Stimulated activated effector memory CD8-positive, alpha-beta T cell treated with anti-CD3 and anti-CD28 coated beads, Interleukin-12 subunit alpha, Interleukin-12 subunit beta, amount 100 ng/mL, for 72 hours (primary cell): Measurements from ENCODE around the gene SLC25A1.

Experiments
- ATAC-seq: fragments of 150-1000 bp; cut with Tn5 transposase; 2 replicates; pipeline ENCODE4 v1.10.0; 2021
- DNase-seq, 2 donors: peaks; one replicate each; pipeline ENCODE4 v3.0.0; 2021 to 2022; ENCODE audit warnings: low spot score in 2 of 2
- H3K27ac Mint-ChIP-seq: one replicate; pipeline ENCODE4 v1.8.0; 2022; ENCODE audit warnings: mild to moderate bottlenecking, mixed read lengths
- H3K36me3 Mint-ChIP-seq: one replicate; pipeline ENCODE4 v1.8.0; 2022; ENCODE audit warnings: mild to moderate bottlenecking, mixed read lengths
- H3K4me1 Mint-ChIP-seq: one replicate; pipeline ENCODE4 v1.8.0; 2022; ENCODE audit warnings: mixed read lengths
- H3K4me3 Mint-ChIP-seq: one replicate; pipeline ENCODE4 v1.8.0; 2022; ENCODE audit warnings: mild to moderate bottlenecking, mixed read lengths
- H3K9me3 Mint-ChIP-seq: one replicate; pipeline ENCODE4 v1.8.0; 2022; ENCODE audit warnings: mixed read lengths

Gene SLC25A1

GRCh38 chr22:19178657-19179496 is at the start of gene SLC25A1:
Gene SLC25A1, minus strand, starts transcription at chr22:19178736. Its CDS starts 63 bp downstream, at chr22:19178673.
- Mint-ChIP-seq H3K27ac (peak within 1 kb of the TSS; percentile 40), H3K36me3 (no peaks in the 10 kb centered on the region), H3K9me3 (no peaks in the 10 kb centered on the region), H3K4me3 (peak within 1 kb of the TSS; percentile 69), H3K4me1 (peaks cover 36% of the 10 kb centered on the region)
- ATAC-seq (peak; percentile 83), DNase-seq (peak; percentile 89 to 94)

- ATAC-seq: no peak
- Mint-ChIP-seq H3K36me3 (no peaks in the 10 kb centered on the region), H3K9me3 (no peaks in the 10 kb centered on the region), H3K4me1 (no peaks in the 10 kb centered on the region), H3K27ac (peak overlapping the region; percentile 40), H3K4me3 (no peak overlapping the region)
- no peak for DNase-seq
These were observed 49.6 kb upstream of the SLC25A1 start for GRCh38 chr22:19228179-19228578.

GRCh38 chr22:19226428-19226827 is 47.9 kb upstream of the SLC25A1 start:
- Mint-ChIP-seq H3K4me3 (no peak overlapping the region), H3K4me1 (no peaks in the 10 kb centered on the region), H3K36me3 (no peaks in the 10 kb centered on the region), H3K27ac (no peak overlapping the region), H3K9me3 (no peaks in the 10 kb centered on the region)
- DNase-seq: no peak
- no peak for ATAC-seq

GRCh38 chr22:19225560-19225959 is 47.0 kb upstream of the SLC25A1 start:
- Mint-ChIP-seq H3K9me3 (no peaks in the 10 kb centered on the region), H3K4me1 (no peaks in the 10 kb centered on the region), H3K27ac (no peak overlapping the region), H3K4me3 (no peak overlapping the region), H3K36me3 (no peaks in the 10 kb centered on the region)
- ATAC-seq (no peak), DNase-seq (no peak)

- DNase-seq (no peak), ATAC-seq (no peak)
- Mint-ChIP-seq H3K36me3 (no peaks in the 10 kb centered on the region), H3K27ac (no peak overlapping the region), H3K9me3 (no peaks in the 10 kb centered on the region), H3K4me3 (no peak overlapping the region), H3K4me1 (no peaks in the 10 kb centered on the region)
These were observed 46.4 kb upstream of the SLC25A1 start for GRCh38 chr22:19224985-19225384.

GRCh38 chr22:19224557-19224956 is 46.0 kb upstream of the SLC25A1 start:
- no peak overlapping the region for H3K4me3 Mint-ChIP-seq
- no peaks in the 10 kb centered on the region for H3K9me3 Mint-ChIP-seq
- DNase-seq (no peak), ATAC-seq (no peak)
- H3K27ac Mint-ChIP-seq: no peak overlapping the region
- H3K36me3 Mint-ChIP-seq: no peaks in the 10 kb centered on the region
- H3K4me1 Mint-ChIP-seq: no peaks in the 10 kb centered on the region

GRCh38 chr22:19223617-19224016 is 45.1 kb upstream of the SLC25A1 start:
- DNase-seq: no peak
- Mint-ChIP-seq H3K27ac (no peak overlapping the region), H3K4me1 (no peaks in the 10 kb centered on the region), H3K36me3 (no peaks in the 10 kb centered on the region), H3K4me3 (no peak overlapping the region), H3K9me3 (no peaks in the 10 kb centered on the region)
- ATAC-seq: no peak

GRCh38 chr22:19223110-19223509 is 44.6 kb upstream of the SLC25A1 start:
- Mint-ChIP-seq H3K9me3 (no peaks in the 10 kb centered on the region), H3K4me3 (no peak overlapping the region), H3K27ac (no peak overlapping the region), H3K36me3 (no peaks in the 10 kb centered on the region), H3K4me1 (no peaks in the 10 kb centered on the region)
- ATAC-seq (no peak), DNase-seq (no peak)

- Mint-ChIP-seq H3K4me1 (no peaks in the 10 kb centered on the region), H3K27ac (no peak overlapping the region), H3K4me3 (no peak overlapping the region), H3K36me3 (no peaks in the 10 kb centered on the region), H3K9me3 (no peaks in the 10 kb centered on the region)
- no peak for DNase-seq
- no peak for ATAC-seq
These were observed 43.9 kb upstream of the SLC25A1 start for GRCh38 chr22:19222242-19223005.

- ATAC-seq: no peak
- DNase-seq: no peak
- Mint-ChIP-seq H3K27ac (no peak overlapping the region), H3K4me3 (no peak overlapping the region), H3K9me3 (no peaks in the 10 kb centered on the region), H3K4me1 (no peaks in the 10 kb centered on the region), H3K36me3 (no peaks in the 10 kb centered on the region)
These were observed 42.3 kb upstream of the SLC25A1 start for GRCh38 chr22:19220867-19221266.

- no peak overlapping the region for H3K4me3 Mint-ChIP-seq
- ATAC-seq: no peak
- H3K4me1 Mint-ChIP-seq: no peaks in the 10 kb centered on the region
- H3K27ac Mint-ChIP-seq: no peak overlapping the region
- H3K9me3 Mint-ChIP-seq: no peaks in the 10 kb centered on the region
- DNase-seq: no peak
- H3K36me3 Mint-ChIP-seq: no peaks in the 10 kb centered on the region
These were observed 40.2 kb upstream of the SLC25A1 start for GRCh38 chr22:19218541-19219233.

- Mint-ChIP-seq H3K36me3 (no peaks in the 10 kb centered on the region), H3K9me3 (no peaks in the 10 kb centered on the region), H3K4me3 (no peak overlapping the region), H3K4me1 (no peaks in the 10 kb centered on the region), H3K27ac (no peak overlapping the region)
- ATAC-seq: no peak
- DNase-seq: no peak
These were observed 38.0 kb upstream of the SLC25A1 start for GRCh38 chr22:19216579-19216978.

- H3K36me3 Mint-ChIP-seq: no peaks in the 10 kb centered on the region
- H3K27ac Mint-ChIP-seq: no peak overlapping the region
- no peaks in the 10 kb centered on the region for H3K4me1 Mint-ChIP-seq
- ATAC-seq (no peak), DNase-seq (no peak)
- no peak overlapping the region for H3K4me3 Mint-ChIP-seq
- H3K9me3 Mint-ChIP-seq: no peaks in the 10 kb centered on the region
These were observed 36.8 kb upstream of the SLC25A1 start for GRCh38 chr22:19215360-19215759.

- Mint-ChIP-seq H3K4me3 (no peak overlapping the region), H3K27ac (no peak overlapping the region), H3K36me3 (no peaks in the 10 kb centered on the region), H3K9me3 (no peaks in the 10 kb centered on the region), H3K4me1 (no peaks in the 10 kb centered on the region)
- ATAC-seq: no peak
- no peak for DNase-seq
These were observed 35.5 kb upstream of the SLC25A1 start for GRCh38 chr22:19214078-19214473.

GRCh38 chr22:19213442-19214077 is 35.0 kb upstream of the SLC25A1 start:
- H3K4me1 Mint-ChIP-seq: no peaks in the 10 kb centered on the region
- DNase-seq (no peak), ATAC-seq (no peak)
- no peaks in the 10 kb centered on the region for H3K36me3 Mint-ChIP-seq
- no peak overlapping the region for H3K27ac Mint-ChIP-seq
- no peak overlapping the region for H3K4me3 Mint-ChIP-seq
- no peaks in the 10 kb centered on the region for H3K9me3 Mint-ChIP-seq
